GM20431 (cell line): ENCODE measurements around the gene KCTD20.
"Not testable (repeated sequence)": the region's sequence is repeated elsewhere in the genome, so short reads cannot be mapped to it uniquely, and the experiment has no call there.

Experiments
- in situ Hi-C: fragments of 300-500 bp; cut with MseI, MboI; formaldehyde crosslinking; loops from one replicate; pipeline ENCODE4 v1.15.0; 2020; ENCODE audit warnings: low sequenced_read_pairs; ENCODE audit not compliant: unreplicated experiment

Gene KCTD20

DNA sequence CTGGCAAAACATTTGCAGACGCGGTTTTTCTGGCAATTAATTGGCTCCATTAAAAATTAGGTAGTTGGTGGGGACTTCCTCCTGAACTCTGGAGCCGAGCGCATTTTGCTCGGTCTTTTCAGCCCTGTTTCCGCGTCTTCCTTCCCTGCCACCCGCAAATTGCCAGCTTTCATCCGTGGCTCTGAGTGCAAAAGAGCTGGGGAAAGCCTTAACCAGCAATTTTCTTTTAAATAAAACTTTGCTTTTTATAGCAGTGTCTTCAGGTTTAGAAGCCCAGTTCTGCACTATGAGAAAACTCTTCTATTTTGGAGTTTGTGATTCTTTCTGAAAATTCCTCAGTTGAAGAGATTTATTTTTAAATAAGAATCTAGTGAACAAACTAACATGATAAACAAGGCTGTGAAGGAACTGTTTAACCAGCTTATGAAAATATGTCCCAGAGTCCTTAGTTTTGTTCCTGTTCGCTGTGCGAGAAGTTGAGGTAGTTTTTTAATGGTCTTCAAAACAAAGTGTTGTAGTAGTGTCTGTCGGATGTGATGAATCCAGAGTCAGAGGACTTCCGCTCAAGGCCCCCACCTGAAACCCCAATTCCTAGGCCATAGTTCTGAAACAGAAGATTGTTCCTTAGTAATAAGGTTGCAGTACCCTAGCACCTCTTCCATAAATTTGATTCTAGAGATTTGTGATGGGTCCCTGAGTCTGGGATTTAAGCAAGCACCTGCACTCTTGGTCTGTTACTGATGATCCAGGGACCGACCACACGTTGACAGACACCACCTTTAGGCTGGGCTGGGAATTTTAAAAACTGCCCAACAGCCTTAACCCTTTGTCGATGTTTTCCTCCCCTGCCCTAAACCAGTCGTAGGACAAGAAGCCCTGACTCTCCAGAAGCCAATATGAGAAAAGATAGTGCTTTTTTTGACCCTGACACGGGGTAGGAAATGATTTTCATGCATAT lies 950 bp downstream of the KCTD20 start:
- in situ Hi-C loops: no loop called here

DNA sequence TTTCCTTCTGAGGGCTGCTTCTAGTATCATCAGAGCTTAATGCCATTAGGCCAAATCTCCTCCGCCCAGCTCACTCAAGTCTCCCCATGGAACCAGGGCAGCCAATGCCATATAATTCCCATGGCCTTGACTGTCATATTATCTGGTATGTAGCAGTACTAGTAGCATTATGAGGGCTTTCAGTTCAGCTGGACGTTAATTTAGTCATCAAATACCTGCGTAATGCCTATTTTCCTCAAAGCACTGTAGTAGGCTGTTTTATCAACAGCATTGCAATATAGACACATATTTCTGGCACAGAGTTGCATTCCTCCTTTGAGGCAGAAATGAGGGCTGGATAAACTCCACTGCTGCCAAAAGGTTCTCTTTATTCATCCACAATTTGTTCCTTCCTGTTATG lies 1.7 kb downstream of the KCTD20 start:
- in situ Hi-C loops: no loop called here

DNA sequence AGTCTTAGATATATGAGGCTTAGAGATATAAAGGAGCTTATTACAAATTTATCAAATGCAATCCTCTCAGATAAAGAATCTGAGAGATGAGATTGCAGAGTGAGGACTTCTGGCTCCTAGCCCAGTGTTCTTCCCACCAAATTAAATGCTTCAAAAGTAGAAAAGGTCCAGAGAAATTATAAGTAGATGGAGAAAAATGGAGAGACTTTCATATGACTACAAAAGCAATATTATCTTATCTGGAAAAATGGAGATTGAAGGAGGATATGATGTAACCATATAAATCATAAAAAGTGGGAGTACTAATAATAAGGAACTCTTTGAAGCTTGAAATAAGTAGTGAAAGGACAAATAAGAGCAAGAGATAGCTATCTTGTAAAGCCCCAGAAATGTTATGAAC lies 2.8 kb downstream of the KCTD20 start:
- in situ Hi-C loops: no loop called here

DNA sequence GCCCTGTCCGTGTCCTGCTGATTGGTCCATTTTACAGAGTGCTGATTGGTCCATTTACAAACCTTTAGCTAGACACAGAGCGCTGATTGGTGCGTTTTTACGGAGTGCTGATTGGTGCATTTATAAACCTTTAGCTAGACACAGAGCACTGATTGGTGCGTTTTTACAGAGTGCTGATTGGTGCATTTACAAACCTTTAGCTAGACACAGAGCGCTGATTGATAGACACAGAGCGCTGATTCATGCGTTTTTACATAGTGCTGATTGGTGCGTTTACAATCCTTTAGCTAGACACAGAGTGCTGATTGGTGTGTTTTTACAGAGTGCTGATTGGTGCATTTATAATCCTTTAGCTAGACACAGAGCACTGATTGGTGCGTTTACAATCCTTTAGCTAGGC lies 6.4 kb downstream of the KCTD20 start:
- in situ Hi-C loops: not testable (repeated sequence)

DNA sequence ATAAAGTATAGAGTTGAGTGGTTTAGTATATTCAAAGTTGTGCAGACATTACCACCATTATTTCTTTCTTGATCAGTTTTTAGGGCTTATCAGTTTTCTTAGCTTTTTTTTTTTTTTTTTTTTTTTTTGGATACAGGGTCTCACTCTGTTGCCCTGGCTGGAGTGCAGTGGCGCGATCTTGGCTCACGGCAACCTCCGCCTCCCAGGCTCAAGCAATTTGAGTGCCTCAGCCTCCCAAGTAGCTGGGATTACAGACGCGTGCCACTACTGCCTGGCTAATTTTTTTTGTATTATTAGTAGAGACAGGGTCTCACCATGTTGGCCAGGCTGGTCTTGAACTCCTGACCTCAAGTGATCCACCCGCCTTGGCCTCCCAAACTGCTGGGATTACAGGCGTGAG lies 10.1 kb downstream of the KCTD20 start:
- in situ Hi-C loops: not testable (repeated sequence)

DNA sequence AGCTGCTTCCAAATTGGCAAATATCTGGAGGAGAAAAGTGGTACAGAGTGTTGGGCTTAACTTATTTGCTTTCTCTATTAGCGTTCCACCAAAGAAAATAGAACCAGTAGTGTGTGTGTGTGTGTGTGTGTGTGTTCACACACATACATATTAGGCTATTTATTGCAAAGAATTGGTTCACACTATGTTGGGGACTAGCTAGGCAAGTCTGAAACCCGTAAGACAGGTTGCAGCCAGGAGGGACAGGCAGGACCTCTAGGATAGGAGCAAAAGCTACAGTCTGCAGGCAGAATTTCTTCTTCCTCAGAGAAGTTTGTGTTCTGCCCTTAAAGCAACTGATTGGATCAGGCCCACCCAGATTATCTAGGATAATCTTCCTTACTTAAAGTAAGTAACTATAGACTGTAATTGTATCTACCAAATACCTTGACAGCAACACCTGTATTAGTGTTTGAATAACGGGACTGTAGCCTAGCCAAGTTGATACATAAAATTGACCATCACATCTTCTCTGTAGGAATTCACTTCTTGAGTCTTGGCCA lies 12.8 kb downstream of the KCTD20 start:
- in situ Hi-C loops: no loop called here

DNA sequence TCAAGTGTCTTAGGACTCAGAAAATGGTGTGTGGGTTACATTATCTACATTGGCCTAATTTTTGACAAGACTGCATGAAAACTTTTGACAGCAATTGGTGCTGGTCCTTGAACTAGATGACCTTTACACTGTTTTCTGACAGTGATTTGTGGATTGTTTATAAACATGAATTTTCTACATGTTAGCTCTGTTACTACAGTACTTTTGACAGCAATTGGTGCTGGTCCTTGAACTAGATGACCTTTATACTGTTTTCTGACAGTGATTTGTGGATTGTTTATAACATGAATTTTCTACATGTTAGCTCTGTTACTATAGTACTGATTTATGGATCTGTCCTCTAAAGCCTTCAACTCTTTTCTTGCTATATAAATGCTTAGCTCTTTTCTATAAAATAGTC lies 16.7 kb downstream of the KCTD20 start:
- in situ Hi-C loops: no loop called here

DNA sequence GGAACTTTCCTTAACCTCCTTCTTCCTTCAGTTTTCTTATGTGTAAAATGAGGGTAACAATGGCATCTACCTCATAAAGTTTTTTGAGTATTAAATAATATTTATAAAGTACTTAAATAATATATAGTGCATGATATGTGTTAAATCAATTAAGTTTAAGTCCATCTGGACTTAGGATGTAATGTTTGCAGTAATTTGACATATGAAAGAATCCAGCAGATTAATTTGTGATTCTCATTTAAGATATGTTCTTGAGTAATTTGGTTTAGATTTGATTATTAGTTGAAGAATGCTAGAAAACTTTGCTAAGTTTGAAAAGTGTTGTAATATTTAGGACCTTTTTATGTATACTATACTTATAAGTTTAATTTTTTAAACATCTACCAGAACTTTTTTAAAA lies 18.1 kb downstream of the KCTD20 start:
- in situ Hi-C loops: no loop called here

DNA sequence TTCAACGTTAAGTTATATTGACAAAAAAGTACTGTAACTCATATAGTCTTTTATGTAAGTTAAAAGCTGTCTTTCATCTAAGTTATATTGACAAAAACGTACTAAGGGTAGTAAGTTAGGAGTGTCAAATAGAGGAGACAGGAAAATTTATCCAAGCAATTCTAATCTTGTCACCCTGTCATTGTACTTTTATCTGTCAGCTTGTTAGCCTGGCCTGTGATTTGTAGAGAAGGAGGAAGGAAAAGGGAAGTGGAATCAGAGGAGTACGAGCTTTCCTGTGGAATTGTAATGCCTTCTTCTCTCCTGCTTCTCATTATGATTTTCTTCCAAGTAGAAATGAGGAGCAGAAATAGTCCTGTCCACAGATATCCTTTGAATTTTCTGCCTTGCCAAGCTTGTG lies 18.8 kb downstream of the KCTD20 start:
- in situ Hi-C loops: no loop called here

DNA sequence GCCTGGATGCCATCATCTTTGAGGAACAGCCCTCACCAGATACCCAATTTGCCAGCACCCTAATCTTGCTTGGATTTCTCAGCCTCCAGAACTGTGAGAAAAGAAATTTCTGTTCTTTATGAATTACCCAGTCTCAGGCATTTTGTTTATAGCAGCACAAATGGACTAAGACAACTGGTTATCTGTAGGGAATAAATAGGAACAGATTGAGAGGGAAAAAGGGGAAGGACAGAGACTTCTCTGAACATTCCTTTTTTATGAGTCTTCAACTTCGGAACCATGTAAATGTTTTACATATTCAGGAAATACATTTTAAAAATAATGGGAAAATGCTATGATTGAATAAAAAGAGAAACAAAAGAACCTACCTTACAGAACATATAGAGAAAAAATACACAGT lies 20.9 kb downstream of the KCTD20 start:
- in situ Hi-C loops: no loop called here

DNA sequence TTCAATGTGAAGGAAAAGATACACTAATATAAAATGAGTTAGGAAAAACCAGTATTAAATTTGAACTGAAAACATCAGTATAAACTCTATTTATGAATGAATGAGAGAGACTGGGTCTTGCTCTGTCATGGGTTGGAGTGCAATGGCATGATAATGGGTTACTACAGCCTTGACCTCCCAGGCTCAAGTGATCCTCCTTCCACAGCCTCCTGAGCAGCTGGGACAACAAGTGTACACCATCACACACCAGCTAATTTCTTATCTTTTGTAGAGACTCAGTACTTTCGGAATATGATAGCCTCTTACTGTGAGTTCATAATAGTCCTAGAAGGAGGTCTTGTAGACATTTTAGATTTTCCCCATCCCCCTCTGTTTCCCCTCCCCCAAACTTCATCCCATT lies 21.4 kb downstream of the KCTD20 start:
- in situ Hi-C loops: no loop called here

DNA sequence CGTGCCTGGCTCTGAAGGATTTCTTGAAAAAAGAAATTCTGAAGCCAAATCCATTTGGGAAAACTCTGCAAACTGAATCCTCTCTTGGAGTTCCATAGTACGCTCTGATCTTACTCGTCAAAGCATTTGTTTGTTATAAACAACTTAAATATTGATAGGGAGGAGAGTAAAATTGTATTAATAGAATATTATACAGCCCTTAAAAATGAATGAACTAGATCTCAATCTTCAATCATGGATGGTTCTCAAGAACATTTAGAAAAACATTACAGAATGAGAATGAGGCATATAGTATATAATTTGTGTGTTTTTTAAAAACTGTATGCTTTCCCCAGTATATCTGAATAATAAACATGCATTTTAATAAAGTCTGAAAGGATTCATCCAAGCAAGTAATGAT lies 24.8 kb downstream of the KCTD20 start:
- in situ Hi-C loops: no loop called here

DNA sequence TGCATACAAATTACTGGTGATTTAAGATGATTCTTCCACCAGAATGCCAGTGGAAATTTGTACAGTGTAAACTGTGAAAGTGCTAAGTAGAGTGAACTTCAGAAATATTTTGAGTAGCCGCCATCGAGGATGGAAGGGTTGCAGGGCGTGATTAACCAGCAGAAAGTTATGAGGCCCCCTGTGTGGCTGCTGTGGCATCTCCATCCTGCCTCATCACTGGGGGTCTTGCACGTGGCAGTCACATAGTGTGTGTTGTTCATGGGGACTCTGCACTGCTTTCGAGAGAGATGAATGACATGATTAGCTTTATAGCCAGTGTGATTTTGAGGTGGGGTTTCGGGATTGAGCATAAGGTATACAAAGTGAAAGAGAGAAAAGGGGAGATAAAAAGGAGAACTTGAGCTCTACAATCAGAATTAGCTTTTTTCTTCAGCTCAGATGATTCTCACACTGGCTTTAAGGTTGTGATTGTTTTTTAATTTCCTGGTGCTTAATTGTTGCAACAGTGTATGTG lies 26.4 kb downstream of the KCTD20 start:
- in situ Hi-C loops: no loop called here

DNA sequence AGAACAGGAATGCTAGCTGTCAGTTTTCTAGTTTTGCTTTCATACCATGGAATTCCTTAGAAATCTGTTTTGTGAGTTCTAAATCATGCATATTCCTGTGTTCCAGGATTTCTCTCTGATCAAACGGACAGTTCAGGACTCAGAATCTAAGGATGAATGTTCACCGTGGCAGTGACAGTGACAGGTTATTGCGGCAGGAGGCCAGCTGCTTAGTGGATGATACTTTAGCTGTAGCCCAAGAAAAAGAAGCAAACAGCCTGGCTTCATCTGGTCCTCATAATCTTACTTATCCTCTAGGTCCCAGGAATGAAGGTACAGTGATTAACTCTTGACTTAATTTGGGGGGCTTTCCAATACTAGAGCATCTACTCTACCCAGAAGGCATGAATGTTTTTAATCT lies 27.1 kb downstream of the KCTD20 start:
- in situ Hi-C loops: no loop called here

DNA sequence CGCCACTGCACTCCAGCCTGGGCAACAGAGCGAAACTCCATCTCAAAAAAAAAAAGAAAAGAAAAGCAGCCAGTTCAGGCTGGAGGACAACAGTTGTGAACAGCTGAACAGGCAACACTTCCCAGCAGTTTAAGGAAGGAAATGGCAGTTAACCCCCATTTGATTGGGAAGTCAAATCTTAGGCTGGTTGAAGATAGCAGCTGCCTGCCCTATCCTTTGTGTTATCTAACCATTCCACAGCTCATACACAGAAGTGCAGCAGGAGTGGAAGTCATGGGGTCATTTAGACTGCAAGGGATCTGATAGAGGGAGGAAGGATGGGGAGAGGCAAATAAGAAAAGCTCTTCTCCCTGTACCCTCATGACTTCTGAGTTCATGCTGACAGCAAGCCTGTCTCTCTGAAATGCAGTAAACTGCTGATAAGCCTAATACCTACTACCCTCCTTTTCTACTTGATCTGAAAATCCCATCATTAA lies 35.3 kb downstream of the KCTD20 start:
- in situ Hi-C loops: no loop called here

DNA sequence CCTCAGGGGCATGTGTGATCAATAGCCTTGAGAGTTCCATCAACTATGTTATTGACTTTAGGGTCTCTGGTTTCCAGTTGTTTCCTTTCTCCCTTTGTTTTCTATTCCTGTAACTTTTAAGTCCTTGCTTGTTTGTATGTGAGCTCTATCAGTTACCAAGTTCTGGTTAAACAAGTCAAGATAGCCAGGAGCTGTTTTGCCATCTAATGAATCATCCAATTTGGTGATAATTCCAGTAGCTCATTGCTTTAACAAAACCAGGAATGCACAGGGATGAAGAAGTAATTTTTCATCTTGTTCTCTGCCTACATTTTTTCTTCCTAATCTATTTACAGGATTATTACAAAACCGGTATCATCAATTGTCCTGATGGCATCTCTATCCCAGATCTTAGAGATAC lies 36.5 kb downstream of the KCTD20 start:
- in situ Hi-C loops: no loop called here

DNA sequence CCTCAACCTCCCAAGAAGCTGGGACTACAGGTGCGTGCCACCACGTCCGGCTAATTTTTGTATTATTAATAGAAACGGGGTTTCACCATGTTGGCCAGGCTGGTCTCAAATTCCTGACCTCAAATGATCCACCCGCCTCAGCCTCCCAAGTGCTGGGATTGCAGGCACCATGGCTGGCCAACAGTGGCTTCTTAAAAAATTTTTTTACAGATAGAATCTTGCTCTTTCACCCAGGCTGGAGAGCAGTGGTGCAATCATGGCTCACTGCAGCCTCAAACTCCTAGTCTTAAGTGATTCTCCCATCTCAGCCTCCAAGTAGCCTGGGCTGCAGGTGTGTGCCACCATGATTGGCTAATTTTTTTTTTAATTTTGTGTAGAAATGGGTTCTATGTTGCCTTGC lies 40.5 kb downstream of the KCTD20 start:
- in situ Hi-C loops: not testable (repeated sequence)

DNA sequence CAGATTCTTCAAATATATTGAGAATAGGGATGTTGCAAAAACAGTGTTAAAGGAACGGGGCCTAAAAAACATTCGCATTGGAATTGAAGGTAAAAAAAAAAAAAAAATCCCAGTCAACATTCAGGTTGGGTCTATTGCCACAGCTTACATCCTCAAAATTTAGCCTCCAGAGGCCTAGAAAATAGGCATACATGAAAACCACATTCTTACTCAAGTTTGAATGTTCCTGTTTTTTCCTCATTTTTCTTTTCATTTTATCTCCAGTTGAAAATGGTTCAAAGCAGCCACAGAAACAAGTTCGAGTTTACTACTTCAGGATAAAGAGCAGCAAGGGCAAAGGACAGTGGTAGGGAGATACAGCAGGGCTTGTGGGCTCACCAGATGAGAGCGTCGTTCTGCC lies 41.9 kb downstream of the KCTD20 start:
- in situ Hi-C loops: no loop called here

DNA sequence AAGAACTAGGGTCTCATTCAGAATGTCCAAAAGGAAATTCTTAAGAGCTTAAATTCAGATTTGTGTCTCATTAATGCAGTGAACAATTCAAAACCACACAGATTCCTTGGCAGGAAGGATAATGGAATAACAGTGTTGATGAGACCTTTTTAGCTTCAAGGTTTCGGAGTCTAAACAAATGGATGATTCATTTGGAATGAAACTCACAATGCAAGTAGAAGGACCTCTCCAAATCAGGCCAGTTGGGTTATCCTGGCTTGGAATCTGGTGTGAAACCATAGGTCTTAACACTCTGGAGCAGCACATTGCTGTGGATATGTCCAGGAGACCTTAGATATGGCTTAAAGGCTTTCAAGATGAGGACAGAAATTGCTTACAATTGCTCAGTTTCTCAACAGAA lies 44.9 kb downstream of the KCTD20 start:
- in situ Hi-C loops: no loop called here

DNA sequence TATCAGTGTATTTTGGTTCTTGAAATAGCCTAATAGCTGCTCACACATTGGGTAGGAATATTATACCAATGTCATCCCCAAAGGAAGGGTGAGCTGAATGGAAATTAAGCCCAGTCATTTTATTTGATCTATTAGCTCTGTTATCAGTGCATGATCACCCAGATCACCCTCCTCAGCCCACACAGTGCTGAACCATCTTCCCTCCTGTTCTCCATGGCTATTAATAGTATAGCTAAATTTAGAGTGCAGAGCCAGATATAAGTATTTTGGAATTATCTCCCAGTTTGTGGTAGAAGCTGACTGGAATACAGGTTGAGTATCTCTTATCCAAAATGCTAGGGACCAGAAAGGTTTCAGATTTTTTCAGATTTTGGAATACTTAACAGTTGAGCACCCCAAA lies 45.4 kb downstream of the KCTD20 start:
- in situ Hi-C loops: no loop called here

DNA sequence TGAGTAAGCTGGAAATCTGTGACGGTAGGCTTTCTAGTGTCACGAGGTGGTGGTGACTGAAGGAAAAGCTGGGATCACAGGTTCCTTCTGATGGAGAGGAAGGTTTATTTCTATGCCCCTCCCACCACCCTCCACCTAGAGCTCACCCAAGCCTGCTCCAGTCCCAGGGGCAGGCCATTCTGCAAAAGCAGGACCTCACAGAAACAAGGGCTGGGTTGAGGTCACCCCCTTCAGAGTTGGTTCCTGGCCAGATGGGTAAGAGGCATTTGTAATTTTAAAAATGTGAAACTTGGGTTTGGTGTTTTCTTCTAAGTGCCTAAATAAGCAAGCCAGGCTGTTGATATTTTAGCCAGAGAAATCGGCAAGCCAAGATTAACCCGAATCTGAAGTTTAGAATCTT lies 46.6 kb downstream of the KCTD20 start:
- in situ Hi-C loops: no loop called here
